Colonic mucosa (tissue), 4 donors: ENCODE results near the gene FOXC1. TPM values are rescaled to one million over a fixed set of nuclear protein-coding genes. Genes with fewer than 3 reads are reported as not detected.

Experiments used
- DNase-seq: peaks from one replicate; pipeline ENCODE4 v3.0.0-alpha.2; 2020
- H3K27ac ChIP-seq: fragments of 200-600 bp; one replicate; pipeline ENCODE4 v1.8.0; 2021
- H3K27me3 ChIP-seq: fragments of 200-600 bp; one replicate; pipeline ENCODE4 v1.8.0; 2021
- H3K36me3 ChIP-seq: fragments of 200-600 bp; one replicate; pipeline ENCODE4 v1.8.0; 2021
- H3K4me1 ChIP-seq: fragments of 200-600 bp; one replicate; pipeline ENCODE4 v1.8.0; 2021; ENCODE audit warnings: mild to moderate bottlenecking
- H3K4me3 ChIP-seq: fragments of 200-600 bp; one replicate; pipeline ENCODE4 v1.8.0; 2021
- H3K9ac ChIP-seq, 2 donors: one replicate each; pipeline ENCODE4 v1.7.0; 2013; ENCODE audit warnings: control low read depth in 2 of 2, low read depth in 2 of 2, low read length in 2 of 2
- H3K9me3 ChIP-seq: fragments of 200-600 bp; one replicate; pipeline ENCODE4 v1.8.0; 2021
- intact Hi-C: fragments of 100-400 bp; cut with DNase I; formaldehyde crosslinking; loops from one replicate; pipeline ENCODE4 v1.14.1; 2022
- total RNA-seq, 2 donors: library from RNA; stranded (reverse); fragmentation: NEBNext Ultra II Directional in 1 of 2; extraction: Animal tissue kit (Norgen Biotek cat#: 25700) in 1 of 2; gene quantifications; one replicate each; pipeline ENCODE4 v1.2.1, GENCODE V29; 2021
- TF ChIP-seq, protein P1 (sequence below): fragments of 200-600 bp; IDR thresholded peaks from one replicate; pipeline ENCODE4 v1.8.0; 2022; ENCODE audit warnings: antibody characterized with exemption, mild to moderate bottlenecking
- donor health status: healthy.
- donor health status: DM: no; HTN: no; CAD: no.
- donor health status: DM: no; HTN: no; CAD: no.

The FOXC1 gene
- total RNA-seq, 2 donors from 2014 or later: 0.69 to 1.5 TPM

DNA sequence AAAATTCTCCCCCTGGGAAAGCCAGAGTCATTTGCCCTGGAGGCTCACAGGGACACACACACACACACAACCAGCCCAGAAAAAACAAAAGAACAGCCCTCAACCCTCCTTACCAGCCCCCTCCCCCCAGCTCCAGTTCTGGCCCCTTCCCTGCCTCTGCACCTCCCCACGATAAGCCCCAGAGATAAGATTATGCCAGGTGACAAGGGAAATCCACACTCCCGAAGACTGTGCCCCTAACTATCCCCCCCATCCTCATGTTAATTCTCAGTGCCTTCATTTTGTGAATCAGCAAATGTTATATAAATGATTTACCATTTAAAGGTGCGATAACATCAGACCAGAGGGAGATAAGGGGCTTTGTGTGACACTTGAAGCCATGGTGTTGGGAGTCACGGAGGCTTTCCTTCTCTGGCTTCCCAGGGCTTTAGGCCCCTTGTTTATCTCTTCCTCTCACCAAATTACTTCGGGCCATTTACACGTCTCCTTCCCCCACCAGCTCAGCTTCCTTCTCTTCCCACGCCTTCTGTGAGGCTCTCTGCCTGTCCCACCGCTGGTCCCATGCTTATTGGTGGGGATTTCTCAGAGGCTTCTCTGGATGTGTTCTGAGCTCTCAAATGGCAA, 12.5 kb upstream of the FOXC1 start:
- peaks cover 39% of the 10 kb centered on the region for H3K27me3 ChIP-seq

DNA sequence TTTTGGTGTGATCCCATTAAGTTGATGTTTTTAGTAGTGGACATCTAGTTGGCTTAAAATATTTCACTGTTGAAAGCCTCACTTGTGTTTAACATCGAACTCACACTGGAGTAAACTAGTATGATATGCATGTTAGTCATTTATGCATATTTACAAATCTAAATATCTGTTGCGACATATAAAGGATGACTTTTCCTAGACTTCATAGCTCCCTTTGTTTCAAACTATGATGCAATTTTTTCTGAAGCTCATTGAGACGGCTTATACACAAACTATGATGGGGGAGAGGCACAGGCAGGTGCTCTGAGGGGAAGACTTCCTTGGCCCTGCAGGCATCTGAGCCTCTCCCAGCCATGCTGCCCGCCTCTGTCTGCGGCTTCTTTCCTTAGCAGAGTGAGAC, 11.8 kb upstream of the FOXC1 start:
- H3K9me3 ChIP-seq: no peaks in the 10 kb centered on the region
- DNase-seq: no peak
- H3K4me1 ChIP-seq: no peaks in the 10 kb centered on the region
- H3K4me3 ChIP-seq: no peak overlapping the region
- H3K36me3 ChIP-seq: no peaks in the 10 kb centered on the region
- no peak overlapping the region for H3K9ac ChIP-seq
- TF ChIP-seq, protein P1, sequence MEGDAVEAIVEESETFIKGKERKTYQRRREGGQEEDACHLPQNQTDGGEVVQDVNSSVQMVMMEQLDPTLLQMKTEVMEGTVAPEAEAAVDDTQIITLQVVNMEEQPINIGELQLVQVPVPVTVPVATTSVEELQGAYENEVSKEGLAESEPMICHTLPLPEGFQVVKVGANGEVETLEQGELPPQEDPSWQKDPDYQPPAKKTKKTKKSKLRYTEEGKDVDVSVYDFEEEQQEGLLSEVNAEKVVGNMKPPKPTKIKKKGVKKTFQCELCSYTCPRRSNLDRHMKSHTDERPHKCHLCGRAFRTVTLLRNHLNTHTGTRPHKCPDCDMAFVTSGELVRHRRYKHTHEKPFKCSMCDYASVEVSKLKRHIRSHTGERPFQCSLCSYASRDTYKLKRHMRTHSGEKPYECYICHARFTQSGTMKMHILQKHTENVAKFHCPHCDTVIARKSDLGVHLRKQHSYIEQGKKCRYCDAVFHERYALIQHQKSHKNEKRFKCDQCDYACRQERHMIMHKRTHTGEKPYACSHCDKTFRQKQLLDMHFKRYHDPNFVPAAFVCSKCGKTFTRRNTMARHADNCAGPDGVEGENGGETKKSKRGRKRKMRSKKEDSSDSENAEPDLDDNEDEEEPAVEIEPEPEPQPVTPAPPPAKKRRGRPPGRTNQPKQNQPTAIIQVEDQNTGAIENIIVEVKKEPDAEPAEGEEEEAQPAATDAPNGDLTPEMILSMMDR: no peak
- peaks cover 46% of the 10 kb centered on the region for H3K27me3 ChIP-seq
- no peak overlapping the region for H3K27ac ChIP-seq
- intact Hi-C loops: loop anchor here (5.0 kb wide), 3 partner anchors 849 to 1149 kb away; no protein-coding TSS in a partner anchor

More for the DNA sequence above, 12.5 kb upstream of the FOXC1 start:
- DNase-seq: no peak
- no peak overlapping the region for H3K4me3 ChIP-seq
- H3K27ac ChIP-seq: no peak overlapping the region
- H3K4me1 ChIP-seq: no peaks in the 10 kb centered on the region
- H3K9me3 ChIP-seq: no peaks in the 10 kb centered on the region
- TF ChIP-seq, protein P1: no peak
- H3K36me3 ChIP-seq: no peaks in the 10 kb centered on the region
- intact Hi-C loops: loop anchor here (5.0 kb wide), 3 partner anchors 850 to 1150 kb away; no protein-coding TSS in a partner anchor
- no peak overlapping the region for H3K9ac ChIP-seq

GRCh38 chr6:1598433-1598832, 11.3 kb upstream of the FOXC1 start:
- no peak overlapping the region for H3K9ac ChIP-seq
- H3K27ac ChIP-seq: no peak overlapping the region
- DNase-seq: no peak
- no peaks in the 10 kb centered on the region for H3K4me1 ChIP-seq
- no peak overlapping the region for H3K4me3 ChIP-seq
- H3K9me3 ChIP-seq: no peaks in the 10 kb centered on the region
- TF ChIP-seq, protein P1: no peak
- no peaks in the 10 kb centered on the region for H3K36me3 ChIP-seq
- intact Hi-C loops: loop anchor here (5.0 kb wide), 3 partner anchors 849 to 1149 kb away; no protein-coding TSS in a partner anchor
- peaks cover 51% of the 10 kb centered on the region for H3K27me3 ChIP-seq

- intact Hi-C loops: loop anchor here (5.0 kb wide), 3 partner anchors 848 to 1148 kb away; no protein-coding TSS in a partner anchor
- H3K27ac ChIP-seq: no peak overlapping the region
- no peak overlapping the region for H3K9ac ChIP-seq
- TF ChIP-seq, protein P1: no peak
- no peak overlapping the region for H3K4me3 ChIP-seq
- H3K9me3 ChIP-seq: no peaks in the 10 kb centered on the region
- H3K27me3 ChIP-seq: peaks cover 54% of the 10 kb centered on the region
- H3K4me1 ChIP-seq: no peaks in the 10 kb centered on the region
- no peak for DNase-seq
- H3K36me3 ChIP-seq: no peaks in the 10 kb centered on the region
These were observed 10.8 kb upstream of the FOXC1 start for GRCh38 chr6:1598886-1599285.

GRCh38 chr6:1599469-1599868, 10.2 kb upstream of the FOXC1 start:
- no peaks in the 10 kb centered on the region for H3K9me3 ChIP-seq
- no peak overlapping the region for H3K27ac ChIP-seq
- intact Hi-C loops: loop anchor here (5.0 kb wide), 3 partner anchors 848 to 1148 kb away; no protein-coding TSS in a partner anchor
- no peak overlapping the region for H3K9ac ChIP-seq
- H3K4me3 ChIP-seq: no peak overlapping the region
- no peak for DNase-seq
- TF ChIP-seq, protein P1: no peak
- H3K36me3 ChIP-seq: no peaks in the 10 kb centered on the region
- H3K4me1 ChIP-seq: peaks cover 5% of the 10 kb centered on the region
- peaks cover 55% of the 10 kb centered on the region for H3K27me3 ChIP-seq
